SK-N-SH treated with all-trans-retinoic acid at 6 μM for 48 hours (cell line): ENCODE results near the gene FHL3.
A peak's percentile ranks its signal among the peaks of the same experiment; 100 is the strongest.

Source experiments
- ATAC-seq: fragments of 200-7000 bp; cut with Tn5 transposase; 3 replicates; pipeline ENCODE4 v1.9.1; 2020; ENCODE audit warnings: mild to moderate bottlenecking, moderate library complexity
- ARNTL ChIP-seq: fragments of 450-650 bp; formaldehyde crosslinking; IDR thresholded peaks from 2 replicates; pipeline ENCODE4 v1.5.0; 2020; ENCODE audit warnings: low read depth, mild to moderate bottlenecking, moderate library complexity, borderline replicate concordance
- BACH2 ChIP-seq: fragments of 250-450 bp; sonication (Bioruptor Pico); IDR thresholded peaks from 2 replicates; pipeline ENCODE4 v1.9.0; 2021; ENCODE audit warnings: mild to moderate bottlenecking, borderline replicate concordance
- CREB5 ChIP-seq: fragments of 250-450 bp; sonication (Bioruptor Pico); IDR thresholded peaks from 2 replicates; pipeline ENCODE4 v1.5.1; 2020; ENCODE audit warnings: low read depth, mild to moderate bottlenecking, moderate library complexity
- CSDC2 ChIP-seq: fragments of 250-450 bp; sonication (Bioruptor Pico); IDR thresholded peaks from 2 replicates; pipeline ENCODE4 v1.5.0; 2020; ENCODE audit warnings: mild to moderate bottlenecking, moderate library complexity
- CSRNP3 ChIP-seq: fragments of 250-450 bp; sonication (Bioruptor Pico); IDR thresholded peaks from 2 replicates; pipeline ENCODE4 v1.5.1; 2021; ENCODE audit warnings: mild to moderate bottlenecking, moderate library complexity
- ESRRG ChIP-seq: fragments of 250-450 bp; sonication (Bioruptor Pico); IDR thresholded peaks from 2 replicates; pipeline ENCODE4 v1.6.1; 2021; ENCODE audit warnings: mild to moderate bottlenecking
- ISL1 ChIP-seq: fragments of 250-450 bp; sonication (Bioruptor Pico); IDR thresholded peaks from 2 replicates; pipeline ENCODE4 v2.1.2; 2022; ENCODE audit warnings: mild to moderate bottlenecking, moderate library complexity
- OSR1 ChIP-seq: fragments of 250-450 bp; sonication (Bioruptor Pico); IDR thresholded peaks from 2 replicates; pipeline ENCODE4 v1.8.0; 2022; ENCODE audit warnings: moderate library complexity, mild to moderate bottlenecking, inconsistent platforms
- PATZ1 ChIP-seq: fragments of 250-450 bp; sonication (Bioruptor Pico); IDR thresholded peaks from 2 replicates; pipeline ENCODE4 v1.8.0; 2020; ENCODE audit warnings: mild to moderate bottlenecking, moderate library complexity, borderline replicate concordance
- POU6F1 ChIP-seq: fragments of 250-450 bp; sonication (Bioruptor Pico); IDR thresholded peaks from 2 replicates; pipeline ENCODE4 v1.8.0; 2021; ENCODE audit warnings: low read depth, mild to moderate bottlenecking, moderate library complexity, borderline replicate concordance
- PPARA ChIP-seq: fragments of 250-450 bp; sonication (Bioruptor Pico); IDR thresholded peaks from 2 replicates; pipeline ENCODE4 v1.5.0; 2020; ENCODE audit warnings: mild to moderate bottlenecking, borderline replicate concordance
- RARB ChIP-seq: fragments of 250-450 bp; sonication (Bioruptor Pico); IDR thresholded peaks from 2 replicates; pipeline ENCODE4 v1.8.0; 2021; ENCODE audit warnings: mild to moderate bottlenecking, moderate library complexity
- SNAI2 ChIP-seq: fragments of 250-450 bp; sonication (Bioruptor Pico); IDR thresholded peaks from 2 replicates; pipeline ENCODE4 v1.5.0; 2020; ENCODE audit warnings: mild to moderate bottlenecking, moderate library complexity
- TCF4 ChIP-seq: fragments of 250-450 bp; sonication (Bioruptor Pico); IDR thresholded peaks from 2 replicates; pipeline ENCODE4 v1.8.0; 2021; ENCODE audit warnings: mild to moderate bottlenecking, moderate library complexity, borderline replicate concordance
- TOX ChIP-seq: fragments of 250-450 bp; sonication (Bioruptor Pico); IDR thresholded peaks from 2 replicates; pipeline ENCODE4 v1.8.0; 2021; ENCODE audit warnings: mild to moderate bottlenecking, moderate library complexity, borderline replicate concordance
- TSHZ2 ChIP-seq: fragments of 250-450 bp; sonication (Bioruptor Pico); IDR thresholded peaks from 2 replicates; pipeline ENCODE4 v1.5.0; 2020; ENCODE audit warnings: mild to moderate bottlenecking, moderate library complexity
- ZC3H10 ChIP-seq: fragments of 250-450 bp; sonication (Bioruptor Pico); IDR thresholded peaks from 2 replicates; pipeline ENCODE4 v1.5.1; 2021; ENCODE audit warnings: mild to moderate bottlenecking, moderate library complexity
- ZFP30 ChIP-seq: fragments of 450-650 bp; formaldehyde crosslinking; IDR thresholded peaks from 2 replicates; pipeline ENCODE4 v1.5.0; 2022; ENCODE audit warnings: mild to moderate bottlenecking, moderate library complexity
- ZNF565 ChIP-seq: fragments of 450-650 bp; formaldehyde crosslinking; conservative IDR thresholded peaks from 2 replicates; pipeline ENCODE4 v1.5.0; 2020; ENCODE audit warnings: low read depth, mild to moderate bottlenecking, moderate library complexity
- ZNF8 ChIP-seq: fragments of 450-650 bp; formaldehyde crosslinking; IDR thresholded peaks from 2 replicates; pipeline ENCODE4 v1.5.0; 2020; ENCODE audit warnings: mild to moderate bottlenecking, moderate library complexity

The FHL3 gene

GRCh38 chr1:38000529-38001455 lies 4.5 kb downstream of the FHL3 start:
- ATAC-seq, result peak; percentile 55
- TF ChIP-seq ESRRG (CRISPR knock-in tag), result no peak
- TF ChIP-seq ZFP30, result no peak
- TF ChIP-seq CSRNP3 (CRISPR knock-in tag), result no peak
- TF ChIP-seq TCF4 (CRISPR knock-in tag), result no peak

GRCh38 chr1:38000233-38000528 lies 5.1 kb downstream of the FHL3 start:
- no peak for ATAC-seq
- no peak for TF ChIP-seq TCF4 (CRISPR knock-in tag)
- TF ChIP-seq ZFP30, result no peak
- TF ChIP-seq RARB (CRISPR knock-in tag), result no peak
- no peak for TF ChIP-seq ARNTL (CRISPR knock-in tag)
- no peak for TF ChIP-seq PPARA
- no peak for TF ChIP-seq ZC3H10 (CRISPR knock-in tag)

- ATAC-seq, result peak; percentile 32
Measured at GRCh38 chr1:37999430-38000232, 5.7 kb downstream of the FHL3 start.

GRCh38 chr1:37998913-37999429 lies 6.3 kb downstream of the FHL3 start:
- ATAC-seq, result no peak
- TF ChIP-seq ISL1 (CRISPR knock-in tag), result no peak
- TF ChIP-seq ZFP30, result no peak
- TF ChIP-seq TCF4 (CRISPR knock-in tag), result no peak
- TF ChIP-seq PPARA, result no peak
- TF ChIP-seq TSHZ2 (CRISPR knock-in tag), result no peak
- no peak for TF ChIP-seq POU6F1 (CRISPR knock-in tag)
- TF ChIP-seq CREB5 (CRISPR knock-in tag), result no peak
- no peak for TF ChIP-seq ZNF8
- no peak for TF ChIP-seq OSR1 (CRISPR knock-in tag)
- TF ChIP-seq ESRRG (CRISPR knock-in tag), result no peak
- no peak for TF ChIP-seq CSRNP3 (CRISPR knock-in tag)
- TF ChIP-seq PATZ1, result no peak
- no peak for TF ChIP-seq TOX
- TF ChIP-seq ZNF565 (CRISPR knock-in tag), result no peak
- TF ChIP-seq BACH2 (CRISPR knock-in tag), result no peak
- no peak for TF ChIP-seq ZC3H10 (CRISPR knock-in tag)

More at GRCh38 chr1:37999430-38000232, 5.7 kb downstream of the FHL3 start:
- TF ChIP-seq CSDC2 (CRISPR knock-in tag) (no peak), SNAI2 (0 out of 2 replicates have a peak, but pooled peaks have one; percentile 49)
